Measurements from ENCODE around the gene EYA2. TPM values are rescaled to one million over a fixed set of nuclear protein-coding genes. Genes with fewer than 3 reads are reported as not detected.
A peak's percentile ranks its signal among the peaks of the same experiment; 100 is the strongest.

Gene EYA2
- total RNA-seq, 1 experiment from 2014 or later, result 0.33 TPM

- H3K36me3 ChIP-seq (ENCODE audit: low read depth, low read length), result no peaks in the 10 kb centered on the region
- BruUV-seq (replicated peaks), result no TSS peak
- H3K27ac ChIP-seq (ENCODE audit: low read length), result no peak overlapping the region
- no peaks in the 10 kb centered on the region for H3K9me2 ChIP-seq (replicated peaks; ENCODE audit: low read length)
- no peak overlapping the region for H2AFZ ChIP-seq (ENCODE audit: low read length)
- no peaks in the 10 kb centered on the region for H3K9me3 ChIP-seq (ENCODE audit: low read length)
- no peak for DNase-seq
- H4K20me1 ChIP-seq (ENCODE audit: low read length), result no peaks in the 10 kb centered on the region
- H3F3A ChIP-seq (ENCODE audit: low read length, unreplicated experiment), result no peaks in the 10 kb centered on the region
- no peak overlapping the region for H3K9ac ChIP-seq (ENCODE audit: low read length)
- peaks cover 13% of the 10 kb centered on the region for H3K4me1 ChIP-seq (ENCODE audit: insufficient read depth, low read length)
- TF ChIP-seq EZH2 (IDR thresholded peaks at IDR 0.05; ENCODE audit: low read length, unreplicated experiment) (no peak), EZH2phosphoT487 (IDR thresholded peaks at IDR 0.05; ENCODE audit: borderline replicate concordance, low read length) (no peak), CTCF (conservative IDR thresholded peaks at IDR 0.05; ENCODE audit: low read depth, low read length) (no peak)
- ChIA-PET CTCF (no interaction called here), POLR2A (ENCODE audit: unreplicated experiment) (no interaction called here)
- ATAC-seq, result no peak
- H3K4me3 ChIP-seq (ENCODE audit: low read length), result no peak overlapping the region
- no peaks in the 10 kb centered on the region for H3K79me2 ChIP-seq (ENCODE audit: low read length)
- intact Hi-C loops (cut with micrococcal nuclease), result loop anchor here (2.0 kb wide), 1 partner anchor 391 kb away; no protein-coding TSS in a partner anchor
- no peaks in the 10 kb centered on the region for H3K27me3 ChIP-seq (ENCODE audit: low read length)
- no peak overlapping the region for H3K4me2 ChIP-seq (ENCODE audit: low read length)
Measured at GRCh38 chr20:47149939-47150338, 255.3 kb downstream of the EYA2 start.

- H3K9ac ChIP-seq (ENCODE audit: low read length), result no peak overlapping the region
- no peaks in the 10 kb centered on the region for H3F3A ChIP-seq (ENCODE audit: low read length, unreplicated experiment)
- H3K9me3 ChIP-seq (ENCODE audit: low read length), result no peaks in the 10 kb centered on the region
- H3K4me3 ChIP-seq (ENCODE audit: low read length), result no peak overlapping the region
- BruUV-seq (replicated peaks), result no TSS peak
- H3K4me1 ChIP-seq (ENCODE audit: insufficient read depth, low read length), result peaks cover 13% of the 10 kb centered on the region
- peak; percentile 82 for DNase-seq
- H3K27me3 ChIP-seq (ENCODE audit: low read length), result no peaks in the 10 kb centered on the region
- no peaks in the 10 kb centered on the region for H3K79me2 ChIP-seq (ENCODE audit: low read length)
- no peaks in the 10 kb centered on the region for H4K20me1 ChIP-seq (ENCODE audit: low read length)
- no peaks in the 10 kb centered on the region for H3K36me3 ChIP-seq (ENCODE audit: low read depth, low read length)
- POLR2A ChIA-PET (ENCODE audit: unreplicated experiment), result interaction anchor here (0.7 kb wide), 1 partner anchor 238 kb away, joined by 4 read pairs; no protein-coding TSS in a partner anchor
- H3K4me2 ChIP-seq (ENCODE audit: low read length), result no peak overlapping the region
- TF ChIP-seq CTCF (conservative IDR thresholded peaks at IDR 0.05; ENCODE audit: low read depth, low read length) (peak; percentile 85), EZH2phosphoT487 (IDR thresholded peaks at IDR 0.05; ENCODE audit: borderline replicate concordance, low read length) (no peak), EZH2 (IDR thresholded peaks at IDR 0.05; ENCODE audit: low read length, unreplicated experiment) (no peak)
- no peak overlapping the region for H2AFZ ChIP-seq (ENCODE audit: low read length)
- CTCF ChIA-PET, result no interaction called here
- intact Hi-C loops (cut with micrococcal nuclease), result loop anchor here (2.0 kb wide), 1 partner anchor 392 kb away; no protein-coding TSS in a partner anchor
- H3K9me2 ChIP-seq (replicated peaks; ENCODE audit: low read length), result no peaks in the 10 kb centered on the region
- no peak overlapping the region for H3K27ac ChIP-seq (ENCODE audit: low read length)
- ATAC-seq, result peak; percentile 97
Measured at GRCh38 chr20:47150403-47151152, 255.9 kb downstream of the EYA2 start.

- no peak for TF ChIP-seq EZH2phosphoT487 (IDR thresholded peaks at IDR 0.05; ENCODE audit: borderline replicate concordance, low read length)
- TF ChIP-seq CTCF (conservative IDR thresholded peaks at IDR 0.05; ENCODE audit: low read depth, low read length), result no peak
- no peak for TF ChIP-seq EZH2 (IDR thresholded peaks at IDR 0.05; ENCODE audit: low read length, unreplicated experiment)
- BruUV-seq (replicated peaks), result no TSS peak
- no peak for ATAC-seq
Measured at GRCh38 chr20:47152068-47152467, 257.4 kb downstream of the EYA2 start.

More at GRCh38 chr20:47152068-47152467, 257.4 kb downstream of the EYA2 start:
- no peaks in the 10 kb centered on the region for H4K20me1 ChIP-seq (ENCODE audit: low read length)
- no peak overlapping the region for H3K4me3 ChIP-seq (ENCODE audit: low read length)
- ChIA-PET POLR2A (ENCODE audit: unreplicated experiment) (no interaction called here), CTCF (no interaction called here)
- intact Hi-C loops (cut with micrococcal nuclease), result no loop called here
- H3K36me3 ChIP-seq (ENCODE audit: low read depth, low read length), result no peaks in the 10 kb centered on the region
- H3K79me2 ChIP-seq (ENCODE audit: low read length), result no peaks in the 10 kb centered on the region
- no peaks in the 10 kb centered on the region for H3K27me3 ChIP-seq (ENCODE audit: low read length)
- H3K27ac ChIP-seq (ENCODE audit: low read length), result no peak overlapping the region
- H2AFZ ChIP-seq (ENCODE audit: low read length), result no peak overlapping the region
- H3K9ac ChIP-seq (ENCODE audit: low read length), result no peak overlapping the region
- H3K4me1 ChIP-seq (ENCODE audit: insufficient read depth, low read length), result peaks cover 4% of the 10 kb centered on the region; the same call in 1 of the 2 replicates
- no peaks in the 10 kb centered on the region for H3K9me3 ChIP-seq (ENCODE audit: low read length)
- no peaks in the 10 kb centered on the region for H3K9me2 ChIP-seq (replicated peaks; ENCODE audit: low read length)
- H3K4me2 ChIP-seq (ENCODE audit: low read length), result no peak overlapping the region
- H3F3A ChIP-seq (ENCODE audit: low read length, unreplicated experiment), result no peaks in the 10 kb centered on the region
- DNase-seq, result no peak
